Neural crest cell (in vitro differentiated cells): ENCODE measurements around the gene CACNA1E. TPM values are rescaled to one million over a fixed set of nuclear protein-coding genes. Genes with fewer than 3 reads are reported as not detected.

Experiments
- DNase-seq: peaks from one replicate; pipeline ENCODE4 v3.0.0; 2021; ENCODE audit warnings: low read depth, mixed read lengths, low spot score
- H3K27ac Mint-ChIP-seq: one replicate; pipeline ENCODE4 v1.8.0; 2021; ENCODE audit warnings: mild to moderate bottlenecking, mixed read lengths; ENCODE audit not compliant: unreplicated experiment
- H3K27me3 Mint-ChIP-seq: 2 replicates; pipeline ENCODE4 v1.8.0; 2021; ENCODE audit warnings: low read depth, mild to moderate bottlenecking, mixed read lengths
- H3K36me3 Mint-ChIP-seq: 2 replicates; pipeline ENCODE4 v1.8.0; 2021; ENCODE audit warnings: low read depth, mild to moderate bottlenecking, mixed read lengths
- H3K4me1 Mint-ChIP-seq: 2 replicates; pipeline ENCODE4 v1.8.0; 2021; ENCODE audit warnings: mixed read lengths
- H3K4me3 Mint-ChIP-seq: one replicate; pipeline ENCODE4 v1.8.0; 2021; ENCODE audit warnings: mild to moderate bottlenecking, mixed read lengths
- H3K9me3 Mint-ChIP-seq: 2 replicates; pipeline ENCODE4 v1.8.0; 2021; ENCODE audit warnings: mixed read lengths
- total RNA-seq: library from RNA; stranded (reverse); gene quantifications from 2 replicates; pipeline ENCODE4 v1.2.1, GENCODE V29; 2021
- TF ChIP-seq, protein P1 (sequence below): fragments of 200-600 bp; sonication (generic); conservative IDR thresholded peaks from 2 replicates; pipeline ENCODE4 v1.5.0; 2021; ENCODE audit warnings: antibody characterized with exemption, mild to moderate bottlenecking

CACNA1E gene
- total RNA-seq, 1 donor from 2014 or later: 1.3 TPM

GRCh38 chr1:181664543-181664942 is 181.2 kb downstream of the CACNA1E start:
- H3K4me1 Mint-ChIP-seq: peaks cover under 1% of the 10 kb centered on the region
- H3K4me3 Mint-ChIP-seq: no peak overlapping the region
- H3K27ac Mint-ChIP-seq: no peak overlapping the region
- H3K9me3 Mint-ChIP-seq: peaks cover 4% of the 10 kb centered on the region
- TF ChIP-seq, protein P1, sequence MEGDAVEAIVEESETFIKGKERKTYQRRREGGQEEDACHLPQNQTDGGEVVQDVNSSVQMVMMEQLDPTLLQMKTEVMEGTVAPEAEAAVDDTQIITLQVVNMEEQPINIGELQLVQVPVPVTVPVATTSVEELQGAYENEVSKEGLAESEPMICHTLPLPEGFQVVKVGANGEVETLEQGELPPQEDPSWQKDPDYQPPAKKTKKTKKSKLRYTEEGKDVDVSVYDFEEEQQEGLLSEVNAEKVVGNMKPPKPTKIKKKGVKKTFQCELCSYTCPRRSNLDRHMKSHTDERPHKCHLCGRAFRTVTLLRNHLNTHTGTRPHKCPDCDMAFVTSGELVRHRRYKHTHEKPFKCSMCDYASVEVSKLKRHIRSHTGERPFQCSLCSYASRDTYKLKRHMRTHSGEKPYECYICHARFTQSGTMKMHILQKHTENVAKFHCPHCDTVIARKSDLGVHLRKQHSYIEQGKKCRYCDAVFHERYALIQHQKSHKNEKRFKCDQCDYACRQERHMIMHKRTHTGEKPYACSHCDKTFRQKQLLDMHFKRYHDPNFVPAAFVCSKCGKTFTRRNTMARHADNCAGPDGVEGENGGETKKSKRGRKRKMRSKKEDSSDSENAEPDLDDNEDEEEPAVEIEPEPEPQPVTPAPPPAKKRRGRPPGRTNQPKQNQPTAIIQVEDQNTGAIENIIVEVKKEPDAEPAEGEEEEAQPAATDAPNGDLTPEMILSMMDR: no peak
- no peak for DNase-seq
- H3K27me3 Mint-ChIP-seq: peaks cover 7% of the 10 kb centered on the region
- no peaks in the 10 kb centered on the region for H3K36me3 Mint-ChIP-seq

DNA sequence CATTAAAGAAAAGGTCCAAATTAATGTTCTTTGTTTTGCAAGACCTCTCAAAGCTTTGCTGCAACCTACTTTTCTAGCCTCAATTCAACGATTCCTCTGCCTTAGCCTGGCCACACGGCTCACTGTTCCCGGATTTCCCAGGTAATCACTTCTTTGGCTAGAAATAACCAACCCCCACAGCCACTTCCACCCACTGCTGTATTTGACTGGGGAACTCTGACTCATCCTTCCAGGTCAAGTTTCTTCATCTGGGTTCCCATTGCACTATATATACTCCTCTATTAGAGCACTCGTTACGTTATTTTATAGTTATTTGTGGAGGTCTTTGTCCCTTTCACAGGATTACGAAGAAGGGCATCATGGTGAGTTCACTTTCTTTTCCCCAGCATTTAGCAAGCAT is 185.9 kb downstream of the CACNA1E start:
- Mint-ChIP-seq H3K4me3 (no peak overlapping the region), H3K27ac (no peak overlapping the region), H3K9me3 (no peaks in the 10 kb centered on the region), H3K27me3 (peaks cover 4% of the 10 kb centered on the region), H3K36me3 (no peaks in the 10 kb centered on the region), H3K4me1 (no peaks in the 10 kb centered on the region)
- TF ChIP-seq, protein P1: no peak
- no peak for DNase-seq

DNA sequence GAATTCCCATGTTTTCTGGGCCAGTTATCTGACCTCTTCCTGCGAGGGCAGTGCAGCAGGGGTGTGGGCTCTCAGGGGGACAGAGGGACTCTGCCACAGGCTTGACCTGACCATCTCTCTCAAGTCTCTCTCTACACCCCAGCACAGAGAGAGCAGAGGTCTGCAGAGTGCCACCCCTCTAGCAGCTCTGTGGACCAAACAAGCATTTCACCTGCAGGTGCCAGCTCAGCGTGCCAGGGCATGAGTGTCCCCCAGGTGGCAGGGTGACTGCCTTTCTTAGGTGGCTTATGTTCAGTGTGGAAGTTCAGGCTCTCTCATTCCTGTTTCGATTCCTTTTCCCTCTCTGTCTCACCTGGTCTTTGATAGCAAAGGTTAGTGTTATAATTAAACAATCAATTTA is 191.3 kb downstream of the CACNA1E start:
- Mint-ChIP-seq H3K9me3 (no peaks in the 10 kb centered on the region), H3K36me3 (no peaks in the 10 kb centered on the region), H3K4me3 (no peak overlapping the region), H3K27ac (no peak overlapping the region), H3K4me1 (peaks cover 18% of the 10 kb centered on the region), H3K27me3 (peaks cover 4% of the 10 kb centered on the region)
- DNase-seq: no peak
- TF ChIP-seq, protein P1: no peak

- Mint-ChIP-seq H3K4me3 (no peak overlapping the region), H3K4me1 (peaks cover 18% of the 10 kb centered on the region), H3K27me3 (peaks cover 4% of the 10 kb centered on the region), H3K27ac (no peak overlapping the region), H3K36me3 (no peaks in the 10 kb centered on the region), H3K9me3 (no peaks in the 10 kb centered on the region)
- TF ChIP-seq, protein P1: no peak
- peak; percentile 15 for DNase-seq
Measured at GRCh38 chr1:181675091-181675917, 192.0 kb downstream of the CACNA1E start.

DNA sequence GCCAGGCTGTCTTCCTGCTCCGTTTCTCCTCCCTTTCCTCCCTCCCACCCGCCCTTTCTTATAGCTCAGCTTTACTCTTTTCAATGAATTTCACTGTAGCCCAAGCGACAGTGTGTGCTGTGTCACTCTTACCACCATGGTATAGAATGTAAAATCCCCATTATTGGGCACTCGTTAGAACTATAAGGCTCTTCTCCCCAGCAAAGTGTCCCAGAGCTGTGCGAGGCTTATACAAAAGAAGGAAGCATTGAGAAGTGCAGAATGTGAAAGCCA is 192.5 kb downstream of the CACNA1E start:
- Mint-ChIP-seq H3K9me3 (no peaks in the 10 kb centered on the region), H3K36me3 (no peaks in the 10 kb centered on the region), H3K4me3 (peak overlapping the region; percentile 11), H3K4me1 (peaks cover 18% of the 10 kb centered on the region), H3K27ac (no peak overlapping the region), H3K27me3 (peaks cover 4% of the 10 kb centered on the region)
- TF ChIP-seq, protein P1: no peak
- DNase-seq: no peak
